GM18909 (cell line): ENCODE results near the gene GPR39.
A peak's percentile ranks its signal among the peaks of the same experiment; 100 is the strongest.
"Not testable (repeated sequence)": the region's sequence is repeated elsewhere in the genome, so short reads cannot be mapped to it uniquely, and the experiment has no call there.

Experiments
- ATAC-seq: cut with Tn5 transposase; IDR thresholded peaks from one replicate; pipeline ENCODE4 v1.9.1; 2021; ENCODE audit warnings: mild to moderate bottlenecking; ENCODE audit not compliant: unreplicated experiment, poor library complexity

GPR39 gene

GRCh38 chr2:132479155-132479554, 62.5 kb downstream of the GPR39 start:
- ATAC-seq, result no peak

GRCh38 chr2:132482821-132483220, 66.2 kb downstream of the GPR39 start:
- ATAC-seq, result no peak

- ATAC-seq, result no peak
Measured at GRCh38 chr2:132484144-132484543, 67.5 kb downstream of the GPR39 start.

GRCh38 chr2:132488491-132488890, 71.9 kb downstream of the GPR39 start:
- no peak for ATAC-seq

GRCh38 chr2:132489150-132489549, 72.5 kb downstream of the GPR39 start:
- no peak for ATAC-seq

- ATAC-seq, result no peak
Measured at GRCh38 chr2:132495881-132496280, 79.3 kb downstream of the GPR39 start.

GRCh38 chr2:132496555-132496954, 80.0 kb downstream of the GPR39 start:
- ATAC-seq, result no peak

- no peak for ATAC-seq
Measured at GRCh38 chr2:132497591-132497990, 81.0 kb downstream of the GPR39 start.

- ATAC-seq, result no peak
Measured at GRCh38 chr2:132503701-132504100, 87.1 kb downstream of the GPR39 start.

- no peak for ATAC-seq
Measured at GRCh38 chr2:132515010-132515409, 98.4 kb downstream of the GPR39 start.

GRCh38 chr2:132517386-132517785, 100.8 kb downstream of the GPR39 start:
- no peak for ATAC-seq

- ATAC-seq, result no peak
Measured at GRCh38 chr2:132518302-132518701, 101.7 kb downstream of the GPR39 start.

GRCh38 chr2:132519566-132519965, 103.0 kb downstream of the GPR39 start:
- no peak for ATAC-seq

- no peak for ATAC-seq
Measured at GRCh38 chr2:132521341-132521740, 104.7 kb downstream of the GPR39 start.

- no peak for ATAC-seq
Measured at GRCh38 chr2:132522901-132523300, 106.3 kb downstream of the GPR39 start.

- not testable (repeated sequence) for ATAC-seq
Measured at GRCh38 chr2:132537061-132537460, 120.5 kb downstream of the GPR39 start.

GRCh38 chr2:132538331-132538855, 121.8 kb downstream of the GPR39 start:
- no peak for ATAC-seq

GRCh38 chr2:132540166-132540565, 123.6 kb downstream of the GPR39 start:
- ATAC-seq, result no peak

- ATAC-seq, result no peak
Measured at GRCh38 chr2:132542953-132543569, 126.5 kb downstream of the GPR39 start.

GRCh38 chr2:132544006-132544630, 127.5 kb downstream of the GPR39 start:
- no peak for ATAC-seq

- ATAC-seq, result peak; percentile 62
Measured at GRCh38 chr2:132547090-132547687, 130.6 kb downstream of the GPR39 start.
